Nephron (organoid): ENCODE results near the gene GRIK4.
A peak's percentile ranks its signal among the peaks of the same experiment; 100 is the strongest.

ENCODE experiments used
- H3K27ac Mint-ChIP-seq, 3 experiments: 2 replicates each; pipeline ENCODE4 v1.8.0; 2020; ENCODE audit warnings: mixed read lengths in 3 of 3, mild to moderate bottlenecking in 2 of 3, moderate library complexity in 1 of 3
- H3K27me3 Mint-ChIP-seq: 2 replicates; pipeline ENCODE4 v1.8.0; 2021; ENCODE audit warnings: low read depth, mild to moderate bottlenecking, moderate library complexity, mixed read lengths
- H3K36me3 Mint-ChIP-seq: 2 replicates; pipeline ENCODE4 v1.8.0; 2020; ENCODE audit warnings: low read depth, mixed read lengths
- H3K4me1 Mint-ChIP-seq: 2 replicates; pipeline ENCODE4 v1.8.0; 2020; ENCODE audit warnings: mixed read lengths
- H3K4me3 Mint-ChIP-seq, 3 experiments: 2 replicates each; pipeline ENCODE4 v1.8.0; 2020; ENCODE audit warnings: mild to moderate bottlenecking in 3 of 3, mixed read lengths in 3 of 3, moderate library complexity in 2 of 3
- H3K9me3 Mint-ChIP-seq: 2 replicates; pipeline ENCODE4 v1.8.0; 2020; ENCODE audit warnings: mixed read lengths
- CTCF ChIP-seq, 3 experiments: fragments of 200-600 bp; sonication (generic); IDR thresholded peaks; one replicate each; pipeline ENCODE4 v1.5.0; 2021; ENCODE audit warnings: antibody characterized with exemption in 3 of 3; ENCODE audit not compliant: unreplicated experiment in 3 of 3

Gene GRIK4

GRCh38 chr11:120929664-120930154 lies 418.2 kb downstream of the GRIK4 start:
- peaks cover 29% of the 10 kb centered on the region for H3K4me1 Mint-ChIP-seq
- no peaks in the 10 kb centered on the region for H3K36me3 Mint-ChIP-seq
- TF ChIP-seq CTCF (IDR thresholded peaks at IDR 0.05; ENCODE audit: unreplicated experiment in 3 of 3), result peak; percentile 39 to 67 (median 62)
- no peak overlapping the region for H3K27ac Mint-ChIP-seq
- no peaks in the 10 kb centered on the region for H3K9me3 Mint-ChIP-seq
- no peak overlapping the region for H3K4me3 Mint-ChIP-seq
- H3K27me3 Mint-ChIP-seq, result peaks cover 17% of the 10 kb centered on the region

DNA sequence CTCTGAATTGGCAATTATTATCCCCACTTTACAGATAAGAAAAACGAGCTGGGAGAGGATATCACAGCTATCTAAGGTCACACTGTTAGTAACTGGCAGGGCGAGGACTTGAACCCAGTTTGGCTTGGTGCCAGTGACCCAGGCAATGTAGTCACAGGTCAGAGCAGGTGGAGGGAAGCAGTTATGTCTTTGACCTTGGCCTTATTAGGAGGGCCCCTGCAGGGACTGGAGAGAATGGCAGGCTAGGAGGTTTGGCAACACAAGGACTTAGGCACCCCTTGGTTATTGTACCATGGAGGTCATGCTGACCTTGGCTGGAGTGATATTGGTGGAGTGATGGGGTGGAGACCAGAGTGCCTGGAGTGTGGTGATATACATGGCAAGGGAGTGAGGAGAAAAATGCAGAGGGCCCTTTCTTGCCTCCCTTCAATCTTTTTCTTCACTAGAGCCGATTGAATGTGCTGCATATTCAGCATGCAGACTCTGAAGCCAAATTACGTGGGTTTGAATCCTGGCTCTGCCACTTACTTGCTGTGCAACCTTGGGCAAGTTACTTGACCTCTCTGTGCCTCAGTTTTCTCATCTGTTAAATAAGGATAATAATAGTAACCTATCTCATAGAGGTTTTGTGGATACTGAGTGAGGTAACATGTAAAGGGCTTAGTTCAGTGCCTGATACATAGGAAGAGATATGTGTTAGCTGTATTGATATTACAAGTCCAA lies 419.7 kb downstream of the GRIK4 start:
- Mint-ChIP-seq H3K27me3 (peaks cover 22% of the 10 kb centered on the region), H3K4me3 (no peak overlapping the region), H3K9me3 (no peaks in the 10 kb centered on the region), H3K4me1 (peaks cover 37% of the 10 kb centered on the region), H3K36me3 (no peaks in the 10 kb centered on the region), H3K27ac (no peak overlapping the region)
- no peak for TF ChIP-seq CTCF (IDR thresholded peaks at IDR 0.05; ENCODE audit: unreplicated experiment in 3 of 3)

DNA sequence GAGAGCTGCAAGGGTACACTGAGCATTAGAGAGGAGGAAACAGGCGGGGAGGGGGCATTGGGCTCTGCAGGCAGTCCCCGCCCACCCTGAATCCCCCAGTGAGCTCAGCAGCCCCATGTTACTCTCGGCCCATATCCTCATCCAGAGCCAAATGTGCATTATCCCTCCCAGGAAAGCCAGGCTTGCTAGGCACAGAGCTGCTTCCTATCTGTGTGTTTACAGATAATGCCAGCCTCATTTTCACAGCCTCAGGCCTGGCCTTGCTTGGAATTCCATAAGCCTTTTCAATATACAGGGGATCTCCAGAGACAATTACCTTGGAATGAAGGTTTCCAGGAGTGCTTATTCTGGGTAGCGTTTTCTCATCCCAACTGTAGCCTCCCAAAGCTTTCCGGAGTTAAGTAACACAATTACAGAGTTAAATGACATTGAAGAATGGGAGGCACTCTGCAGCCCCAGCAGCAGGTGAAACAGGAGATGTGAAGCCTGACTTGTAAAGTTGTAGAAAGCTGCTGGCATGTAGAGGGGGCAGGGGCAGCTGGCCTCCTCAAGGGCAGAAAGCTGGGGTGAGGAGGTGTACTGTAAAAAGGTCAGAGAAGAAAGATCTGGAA lies 420.9 kb downstream of the GRIK4 start:
- Mint-ChIP-seq H3K4me3 (peak overlapping the region in 1 of 3 experiments; percentile 14), H3K9me3 (no peaks in the 10 kb centered on the region), H3K36me3 (no peaks in the 10 kb centered on the region), H3K4me1 (peaks cover 40% of the 10 kb centered on the region), H3K27me3 (peaks cover 23% of the 10 kb centered on the region), H3K27ac (peak overlapping the region in 1 of 3 experiments; percentile 29)
- no peak for TF ChIP-seq CTCF (IDR thresholded peaks at IDR 0.05; ENCODE audit: unreplicated experiment in 3 of 3)

- Mint-ChIP-seq H3K27me3 (peaks cover 21% of the 10 kb centered on the region), H3K4me3 (no peak overlapping the region), H3K9me3 (no peaks in the 10 kb centered on the region), H3K27ac (no peak overlapping the region), H3K4me1 (peaks cover 28% of the 10 kb centered on the region), H3K36me3 (no peaks in the 10 kb centered on the region)
- no peak for TF ChIP-seq CTCF (IDR thresholded peaks at IDR 0.05; ENCODE audit: unreplicated experiment in 3 of 3)
These were observed 424.8 kb downstream of the GRIK4 start for GRCh38 chr11:120936356-120936755.

- Mint-ChIP-seq H3K9me3 (no peaks in the 10 kb centered on the region), H3K27ac (no peak overlapping the region), H3K36me3 (peaks cover 4% of the 10 kb centered on the region), H3K27me3 (peaks cover 21% of the 10 kb centered on the region), H3K4me1 (peaks cover 20% of the 10 kb centered on the region), H3K4me3 (no peak overlapping the region)
- TF ChIP-seq CTCF (IDR thresholded peaks at IDR 0.05; ENCODE audit: unreplicated experiment in 3 of 3), result no peak
These were observed 426.0 kb downstream of the GRIK4 start for GRCh38 chr11:120937501-120937900.
